Activated effector memory CD4-positive, alpha-beta T cell treated with Interleukin-2 at 50 U/mL for 16 hours (primary cell): ENCODE results near the gene PYHIN1.
A peak's percentile ranks its signal among the peaks of the same experiment; 100 is the strongest.

Experiments
- DNase-seq: peaks from one replicate; pipeline ENCODE4 v3.0.0-alpha.2; 2020

Gene PYHIN1

DNA sequence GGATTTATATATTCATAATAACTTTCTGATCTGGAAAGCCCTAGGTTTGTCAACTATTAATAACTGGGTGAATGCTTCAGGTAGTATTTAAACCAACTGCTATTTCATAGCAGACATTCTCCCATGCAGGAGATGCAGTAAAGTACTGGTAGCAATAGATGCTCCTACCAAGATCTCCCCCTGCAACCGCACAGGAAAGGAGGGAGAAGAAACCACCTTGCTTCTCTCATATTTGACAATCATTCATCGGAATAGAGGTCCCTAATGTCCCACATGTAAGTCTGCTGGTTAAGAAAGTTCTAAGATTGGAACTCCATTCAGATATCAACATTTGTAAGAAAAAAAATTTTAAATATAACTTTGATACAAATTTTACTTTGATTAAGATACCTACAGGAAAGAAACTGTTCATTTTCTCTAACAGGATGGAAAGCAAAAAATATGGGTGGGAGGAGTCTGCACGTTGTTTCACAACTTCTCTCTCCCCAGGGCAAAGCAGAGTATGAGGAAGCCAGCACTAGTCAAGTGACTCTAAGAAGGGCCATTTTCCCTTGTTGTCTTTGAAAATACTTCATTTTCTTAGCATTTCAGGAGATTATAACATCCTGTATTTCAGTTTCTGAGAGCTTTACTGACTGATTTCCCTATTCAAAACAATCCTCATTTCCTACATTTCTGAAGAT lies at the start of gene PYHIN1:
PYHIN1 (plus strand) TSS at position 498 of the 683 bp plus-strand sequence. CDS start 5,359 bp downstream, outside the sequence.
- DNase-seq: no peak

DNA sequence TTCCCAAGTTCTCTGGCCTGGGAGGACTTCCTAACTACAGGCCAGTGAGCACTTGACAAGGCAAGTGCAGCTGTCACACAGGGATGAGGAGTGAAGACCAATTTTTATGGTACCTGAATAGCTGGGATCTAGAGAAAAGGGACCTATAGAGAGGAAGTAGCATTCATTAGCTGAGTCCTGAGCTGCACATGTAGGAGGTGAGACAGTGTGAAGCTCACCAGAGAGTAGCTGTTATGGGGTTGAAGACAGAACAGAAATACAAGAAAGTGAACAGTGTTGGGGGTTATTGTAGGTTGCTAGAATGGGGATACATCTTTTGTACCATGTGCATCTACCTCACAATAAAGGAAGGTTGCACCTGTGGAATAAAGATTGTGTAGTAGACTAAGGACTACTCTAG lies 37.7 kb upstream of the PYHIN1 start:
- DNase-seq: no peak

DNA sequence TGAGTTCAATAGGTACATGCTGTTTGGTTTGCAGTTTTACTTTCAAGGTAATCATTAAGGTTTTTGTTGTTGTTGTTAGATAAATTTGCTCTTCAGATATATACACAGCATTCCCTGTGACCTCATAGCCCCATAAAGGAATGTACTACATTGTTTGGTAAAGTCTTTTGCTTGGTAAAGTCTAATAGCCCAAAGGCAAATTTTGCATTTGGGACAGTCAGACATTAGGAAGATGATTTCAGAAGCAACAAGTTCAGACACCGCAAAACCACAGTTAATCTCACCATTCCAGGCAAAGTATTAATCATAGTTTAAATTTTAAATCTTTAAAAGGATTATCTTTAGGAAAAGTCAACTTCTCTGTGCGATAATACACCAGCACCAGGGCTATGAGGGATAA lies 32.6 kb upstream of the PYHIN1 start:
- no peak for DNase-seq

DNA sequence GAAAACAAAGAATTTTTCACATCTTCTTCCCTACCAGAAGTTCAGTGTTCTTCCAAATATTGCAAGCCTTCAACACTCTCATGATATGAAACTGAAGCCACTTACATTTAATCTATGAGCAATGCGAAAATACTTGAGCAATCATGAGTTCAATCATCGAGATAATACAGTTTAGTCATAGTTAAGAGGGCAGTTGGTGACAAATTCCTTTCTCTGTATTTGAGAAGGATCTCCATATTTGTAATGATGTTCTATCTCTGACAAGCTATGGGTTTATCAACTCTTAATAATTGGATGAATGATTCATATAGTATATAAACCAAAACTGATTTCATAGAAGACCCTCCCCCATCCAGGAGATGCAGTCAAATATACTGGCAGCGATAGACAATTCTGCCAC lies 29.7 kb upstream of the PYHIN1 start:
- no peak for DNase-seq

DNA sequence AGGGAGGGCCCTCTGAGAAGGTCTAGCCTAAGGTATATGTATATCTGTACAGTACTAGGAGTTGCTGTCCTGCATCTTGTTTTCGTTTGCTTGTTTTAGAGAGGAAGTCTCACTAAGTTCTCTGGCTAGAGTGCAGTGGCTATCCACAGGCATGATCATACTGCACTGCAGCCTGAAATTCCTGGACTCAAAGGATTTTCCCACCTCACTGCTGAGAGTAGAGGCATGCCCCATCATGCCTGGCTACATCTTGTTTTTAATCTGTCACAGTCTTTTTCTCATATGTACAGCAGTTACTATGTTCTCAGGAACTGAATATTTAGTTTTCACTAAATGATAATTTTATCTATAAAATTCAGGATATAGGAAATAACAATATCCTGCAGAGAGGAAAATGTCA lies 15.3 kb upstream of the PYHIN1 start:
- DNase-seq: no peak

DNA sequence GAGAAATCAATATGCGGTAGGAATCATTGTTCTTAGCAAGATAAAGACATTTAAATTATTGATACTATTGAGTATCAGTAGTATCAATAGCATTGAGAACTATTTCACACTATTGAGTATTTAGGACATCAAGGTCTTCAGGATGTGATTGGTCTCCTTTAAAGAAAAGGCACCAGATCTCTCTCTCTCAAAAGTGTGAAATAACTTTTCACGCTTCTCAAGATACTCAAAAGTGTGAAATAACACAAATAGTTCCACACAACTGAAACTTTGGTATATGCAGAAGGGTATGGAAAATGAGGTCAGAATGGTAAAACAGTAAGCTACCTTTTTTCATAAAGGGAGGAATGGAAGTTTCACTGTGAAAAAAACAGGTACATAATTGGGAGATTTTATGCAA lies 6.7 kb upstream of the PYHIN1 start:
- DNase-seq: no peak

DNA sequence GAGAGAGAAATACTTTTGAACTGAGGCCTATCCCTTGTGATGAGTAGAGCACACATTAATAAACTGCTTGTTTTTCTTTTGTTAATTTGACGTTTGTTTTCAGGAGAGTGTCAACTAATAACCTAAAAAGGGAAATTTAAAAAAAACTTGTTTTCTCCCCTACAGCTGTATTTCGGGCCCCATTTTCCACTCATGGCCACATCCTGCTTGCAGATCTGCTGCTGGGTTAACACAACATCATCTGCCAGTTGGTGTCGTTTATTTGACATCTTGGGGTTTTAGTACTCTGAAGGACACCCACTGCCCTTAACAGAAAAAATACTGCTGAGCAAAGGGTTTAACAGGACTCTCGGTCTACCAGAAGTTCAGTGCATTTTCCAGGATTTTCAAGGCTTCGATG lies 848 bp upstream of the PYHIN1 start:
- DNase-seq: peak; percentile 30

DNA sequence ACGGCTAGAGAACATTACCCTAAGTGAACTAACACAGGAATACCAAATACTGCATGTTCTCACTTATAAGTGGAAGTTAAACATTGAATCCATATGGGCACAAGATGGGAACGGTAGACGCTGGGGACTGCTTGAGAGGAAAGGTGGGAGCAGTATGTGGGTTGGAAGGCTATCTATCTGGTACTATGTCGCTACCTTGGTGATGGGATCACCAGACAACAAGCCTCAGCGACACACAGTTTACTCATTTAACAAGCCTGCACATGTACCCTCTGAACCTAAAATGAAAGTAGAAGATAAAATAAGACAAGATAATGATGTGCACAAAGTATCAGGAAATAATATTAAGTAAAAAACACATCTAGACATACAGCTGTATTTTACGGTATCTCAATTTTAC lies 819 bp downstream of the PYHIN1 start:
- DNase-seq: no peak

DNA sequence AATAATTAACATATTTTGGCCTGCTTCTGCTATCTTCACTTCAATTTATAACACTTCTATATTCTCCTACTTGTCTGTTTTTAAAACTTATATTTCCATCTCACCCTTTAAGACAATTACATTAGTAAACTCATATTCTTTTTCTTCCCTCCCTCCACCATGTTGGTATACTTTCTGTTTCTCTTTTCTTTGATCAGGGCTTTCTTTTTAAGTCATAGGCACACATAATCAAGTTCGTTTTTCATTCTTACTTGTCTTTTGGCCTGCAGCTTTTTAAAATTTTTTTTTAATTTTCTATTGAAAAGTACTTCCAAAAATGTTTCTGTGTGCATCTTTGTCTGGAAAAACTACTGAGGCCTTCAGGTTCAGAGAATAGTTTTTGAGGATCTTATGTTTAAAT lies 2.3 kb downstream of the PYHIN1 start:
- no peak for DNase-seq

DNA sequence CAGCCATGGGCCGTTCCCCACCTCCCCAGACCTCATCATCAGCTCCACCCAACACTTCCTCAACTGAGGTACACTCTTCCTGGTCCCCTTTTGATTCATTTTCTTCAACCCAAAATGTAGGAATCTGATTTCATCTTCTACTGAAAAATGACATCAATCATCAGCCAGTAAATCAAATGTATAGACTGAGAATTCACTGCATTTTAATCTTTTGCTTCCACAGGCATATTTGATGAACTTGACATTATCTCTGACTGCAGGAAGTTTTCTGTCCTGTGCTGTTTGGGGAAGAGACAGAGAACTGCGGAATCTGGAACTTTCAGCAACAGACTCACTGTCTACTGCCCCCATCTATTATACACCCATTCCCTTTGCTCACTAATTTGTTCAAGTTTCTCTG lies 7.8 kb downstream of the PYHIN1 start:
- DNase-seq: no peak

DNA sequence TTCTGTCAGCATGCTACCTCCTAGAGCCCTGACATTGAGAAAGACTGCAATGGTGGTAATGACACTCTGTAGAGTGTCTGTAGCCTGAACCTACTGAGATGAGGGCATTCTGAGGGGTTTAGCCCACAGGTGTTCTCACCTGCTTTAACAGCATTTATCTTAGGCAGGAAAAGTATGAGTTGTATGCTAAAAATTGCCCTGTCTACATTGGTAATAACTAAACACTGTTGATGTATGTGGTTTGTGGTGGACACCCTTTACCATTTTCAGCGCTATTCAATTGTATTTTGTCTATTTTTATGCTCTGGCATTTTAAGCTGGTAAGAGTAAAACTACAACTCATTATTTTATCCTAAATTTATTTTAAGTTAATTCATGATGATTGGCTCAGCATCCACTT lies 10.0 kb downstream of the PYHIN1 start:
- no peak for DNase-seq

DNA sequence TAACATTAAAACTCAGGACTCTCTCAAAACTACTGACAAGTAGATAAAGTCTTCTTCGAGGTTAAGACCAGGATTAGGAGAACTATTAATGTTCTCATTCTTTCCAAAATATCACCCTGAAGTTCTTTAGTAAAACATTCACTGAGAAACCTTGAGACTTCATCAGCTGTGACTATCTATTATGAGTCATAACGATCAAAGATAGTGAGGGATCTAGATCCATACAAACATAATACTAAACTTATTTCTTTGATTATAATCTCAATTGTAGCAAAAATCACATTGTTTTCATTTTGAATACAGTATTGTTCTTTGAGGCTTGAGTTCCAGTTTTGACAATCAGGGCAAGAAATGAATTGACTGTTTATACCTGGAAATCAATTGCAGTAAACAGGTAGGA lies 11.1 kb downstream of the PYHIN1 start:
- DNase-seq: no peak

DNA sequence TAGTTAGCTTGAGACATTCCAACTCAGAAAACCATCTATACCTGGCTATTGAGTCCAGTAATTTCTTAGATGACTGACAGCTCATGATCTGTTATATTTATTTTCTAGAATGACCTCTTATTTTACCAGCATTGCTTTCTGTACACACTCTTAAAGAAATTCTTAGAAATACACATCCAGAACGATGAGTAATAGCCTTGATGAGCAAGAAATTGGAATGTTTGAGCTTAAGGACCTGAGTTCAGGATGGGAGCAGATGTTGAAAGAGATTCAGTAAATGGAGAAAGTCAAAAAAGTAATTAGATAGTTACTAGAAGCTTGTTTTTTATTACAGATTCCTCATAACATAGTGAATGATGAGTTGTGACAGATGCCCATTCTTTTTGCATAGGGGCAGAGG lies 11.7 kb downstream of the PYHIN1 start:
- DNase-seq: no peak

DNA sequence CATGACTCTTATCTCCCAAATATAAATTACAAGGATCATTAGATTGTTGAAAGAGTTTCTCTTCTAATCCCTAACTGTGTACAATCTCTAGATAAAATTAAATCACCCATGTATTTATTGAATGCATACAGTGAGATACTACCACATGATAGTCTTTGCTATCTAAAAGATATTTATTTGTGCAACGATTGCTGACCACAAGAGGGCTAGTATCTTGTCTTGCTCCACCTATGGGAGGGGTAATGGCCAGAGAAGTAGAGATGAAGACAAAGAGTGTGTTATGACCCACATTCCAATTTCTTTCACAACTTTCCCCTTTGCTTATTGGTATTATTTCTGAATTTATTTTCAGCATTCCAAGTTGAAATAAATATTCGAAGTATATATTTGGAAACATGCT lies 13.7 kb downstream of the PYHIN1 start:
- no peak for DNase-seq

DNA sequence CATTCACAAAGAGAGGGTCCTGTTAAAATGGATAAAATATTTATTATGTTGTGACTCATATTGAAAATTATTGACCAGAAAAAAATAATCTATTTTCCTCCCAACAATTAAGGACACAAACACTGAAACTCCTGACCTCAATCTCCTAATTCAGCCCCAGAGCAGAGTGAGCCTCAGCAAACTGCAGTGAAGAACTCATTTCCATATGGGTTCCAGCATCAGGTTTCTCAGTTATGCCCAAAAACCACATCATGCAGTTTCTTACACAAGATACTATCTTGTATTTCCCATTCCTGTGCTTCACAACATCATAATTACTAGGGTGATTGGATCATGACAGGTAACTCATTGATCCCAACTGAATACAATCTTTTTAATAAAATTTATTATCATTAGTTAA lies 15.4 kb downstream of the PYHIN1 start:
- no peak for DNase-seq

DNA sequence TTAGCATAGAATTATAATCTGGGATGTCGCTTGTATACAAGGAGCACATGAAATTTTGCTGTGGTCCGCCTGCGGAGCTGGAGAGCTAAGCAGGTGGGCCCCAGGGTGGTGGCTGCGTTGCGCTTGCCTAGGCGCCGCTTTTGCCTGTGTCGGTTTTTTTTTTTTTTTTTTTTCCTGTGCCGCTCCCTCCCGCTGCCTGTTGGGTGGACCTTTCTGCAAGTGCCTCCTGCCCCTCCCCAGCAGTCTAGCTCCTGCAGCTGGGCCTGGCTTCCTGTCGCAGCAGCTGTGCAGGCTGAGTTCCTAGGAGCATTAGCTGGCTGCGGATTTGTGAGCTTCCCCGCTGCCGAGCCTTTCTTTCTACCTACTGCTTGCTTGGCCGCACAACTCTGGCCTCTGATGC lies 20.6 kb downstream of the PYHIN1 start:
- DNase-seq: no peak

DNA sequence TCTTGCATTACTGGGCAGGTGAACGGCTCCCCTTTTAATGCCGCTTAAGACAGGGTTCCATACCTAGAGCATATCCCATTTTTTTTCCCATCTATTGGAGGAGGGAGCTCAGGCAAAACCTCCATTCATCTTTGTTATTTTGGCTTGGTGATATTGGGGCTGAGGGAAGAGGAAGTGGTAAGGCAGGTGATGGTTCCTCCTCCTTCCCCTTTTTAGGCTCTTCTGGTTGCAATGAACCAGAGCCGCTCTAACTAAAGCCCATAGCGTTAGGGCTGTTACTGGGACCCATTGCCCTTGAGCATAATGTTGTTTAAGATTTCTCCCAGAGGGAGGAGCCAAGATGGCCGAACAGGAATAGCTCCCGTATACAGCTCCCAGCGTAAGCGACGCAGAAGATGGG lies 21.1 kb downstream of the PYHIN1 start:
- DNase-seq: no peak

DNA sequence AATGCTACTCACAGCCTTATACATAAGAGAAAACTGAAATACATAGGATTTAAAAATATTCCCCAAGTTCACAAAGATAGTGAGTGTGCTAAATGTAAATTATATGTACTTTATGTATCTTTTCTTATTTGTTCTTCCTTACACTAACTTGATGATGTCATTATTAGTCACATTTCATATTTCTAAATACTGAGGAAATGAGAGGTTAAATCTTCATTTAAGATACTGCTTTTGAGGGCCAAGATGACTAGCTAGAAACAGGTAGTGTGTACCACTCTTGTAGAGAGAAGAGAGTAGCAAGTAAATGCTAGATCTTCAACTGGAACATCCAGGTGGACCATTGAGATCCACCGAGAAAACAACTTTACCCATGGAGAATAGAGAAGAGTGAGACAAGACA lies 29.8 kb downstream of the PYHIN1 start:
- no peak for DNase-seq

DNA sequence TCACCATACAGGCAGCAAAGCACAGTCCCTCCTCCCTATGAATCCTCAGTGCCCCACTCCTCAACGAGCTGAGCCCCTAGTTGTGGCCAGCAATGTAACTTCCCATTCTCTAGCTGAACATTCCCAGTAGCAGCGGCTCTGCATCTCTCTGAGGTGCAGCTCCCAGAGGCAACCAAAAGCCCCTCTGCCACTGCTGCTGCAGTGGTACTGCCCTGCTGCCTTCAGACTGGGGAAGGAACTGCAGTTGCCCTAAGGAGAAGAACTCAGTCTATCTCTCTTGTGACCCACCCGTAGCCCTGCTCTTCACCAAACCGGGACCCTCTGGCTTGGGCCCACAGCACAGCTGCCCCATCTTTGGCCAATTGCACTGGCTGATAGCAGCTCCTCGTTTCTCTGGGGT lies 31.6 kb downstream of the PYHIN1 start:
- no peak for DNase-seq

DNA sequence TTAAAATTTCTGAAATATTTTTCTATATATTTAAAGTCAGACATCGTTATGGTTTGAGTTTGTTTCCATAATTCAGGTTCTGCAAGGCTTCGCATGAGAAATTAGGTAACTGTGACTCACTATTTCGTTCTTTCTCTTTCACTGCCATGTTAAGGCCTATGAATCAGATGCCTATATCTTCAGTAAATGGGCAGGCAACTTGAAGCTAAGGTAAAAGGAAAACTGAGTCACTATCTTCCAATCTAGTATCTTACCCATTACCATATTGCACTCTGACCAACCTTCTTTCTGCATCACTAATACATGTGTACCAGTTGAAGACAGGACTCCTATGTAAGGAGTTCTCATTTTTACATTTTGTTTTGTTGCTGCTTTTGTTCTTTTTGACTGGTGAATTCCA lies 37.8 kb downstream of the PYHIN1 start:
- DNase-seq: no peak

DNA sequence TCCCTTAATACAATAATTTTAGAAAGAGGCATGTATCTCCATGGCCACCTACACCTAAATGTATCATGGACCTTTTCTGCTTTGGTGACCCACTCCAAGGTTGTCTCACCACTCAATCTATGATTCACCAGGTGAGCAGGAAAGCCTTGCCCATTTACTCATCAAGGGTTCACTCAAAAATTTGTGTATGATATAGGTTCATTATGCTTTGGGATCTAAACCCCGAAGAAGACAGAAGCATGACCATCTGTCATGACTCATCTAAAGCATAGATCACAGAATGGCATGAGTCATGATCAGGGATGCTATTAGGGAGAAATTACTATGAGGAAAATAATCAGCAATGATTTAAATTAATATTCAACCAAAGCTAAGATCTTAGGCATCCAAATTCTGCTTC lies 38.5 kb downstream of the PYHIN1 start:
- no peak for DNase-seq

DNA sequence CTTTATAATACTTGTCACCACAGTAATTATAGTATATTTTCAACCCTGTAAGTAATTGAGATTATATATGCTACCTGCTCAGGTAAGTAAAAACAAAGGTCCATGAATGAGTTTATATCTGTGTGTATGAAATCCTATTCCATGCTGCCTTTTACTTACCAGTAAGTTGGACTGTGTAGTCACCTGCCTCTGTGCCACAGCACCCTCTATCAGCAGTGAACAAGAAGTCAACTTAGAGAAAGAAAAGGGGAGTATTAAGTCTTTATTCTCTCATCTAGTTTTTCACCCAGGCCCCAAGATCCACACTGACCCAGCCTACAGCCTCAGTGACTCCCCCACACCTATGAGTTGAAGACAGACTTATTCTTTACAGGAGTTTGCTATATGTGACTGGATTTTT lies 41.5 kb downstream of the PYHIN1 start:
- no peak for DNase-seq

DNA sequence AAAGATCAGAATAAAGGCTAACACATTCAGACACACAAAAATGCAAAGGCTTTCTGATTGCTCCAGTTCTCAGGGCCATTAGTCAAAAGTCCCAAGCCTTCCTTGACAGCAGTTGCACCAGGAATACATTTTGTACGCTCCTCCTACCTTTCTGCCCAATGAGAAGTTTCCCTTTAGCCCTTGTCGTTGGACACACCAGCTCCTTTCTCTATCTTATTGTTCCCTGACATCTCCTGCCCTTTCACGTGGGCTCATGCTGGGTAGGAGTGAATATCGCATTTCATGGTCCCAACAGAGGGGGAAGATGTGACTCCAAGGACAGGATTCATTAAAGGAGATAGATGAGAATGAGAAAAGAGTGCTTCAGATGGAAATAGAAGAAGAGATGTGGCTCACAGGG lies 44.9 kb downstream of the PYHIN1 start:
- DNase-seq: no peak

DNA sequence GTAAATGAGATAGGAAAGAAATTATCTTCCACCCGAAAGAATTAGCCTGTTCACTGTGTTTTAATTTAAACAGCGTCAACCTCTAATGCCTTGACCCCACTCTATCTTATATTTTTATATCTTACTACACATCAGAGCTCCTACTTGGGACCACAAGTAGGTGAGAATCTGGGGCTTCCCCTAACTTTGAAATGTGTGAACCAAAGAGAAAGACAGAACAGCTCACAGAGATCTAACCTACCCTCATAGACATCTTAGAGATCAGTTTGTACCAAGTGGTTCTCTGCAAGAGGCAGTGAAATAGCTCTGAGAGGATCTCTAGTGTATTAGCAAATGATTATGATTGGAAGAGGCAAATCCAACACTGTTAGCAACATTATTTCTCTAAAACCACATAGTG lies 47.4 kb downstream of the PYHIN1 start:
- no peak for DNase-seq

DNA sequence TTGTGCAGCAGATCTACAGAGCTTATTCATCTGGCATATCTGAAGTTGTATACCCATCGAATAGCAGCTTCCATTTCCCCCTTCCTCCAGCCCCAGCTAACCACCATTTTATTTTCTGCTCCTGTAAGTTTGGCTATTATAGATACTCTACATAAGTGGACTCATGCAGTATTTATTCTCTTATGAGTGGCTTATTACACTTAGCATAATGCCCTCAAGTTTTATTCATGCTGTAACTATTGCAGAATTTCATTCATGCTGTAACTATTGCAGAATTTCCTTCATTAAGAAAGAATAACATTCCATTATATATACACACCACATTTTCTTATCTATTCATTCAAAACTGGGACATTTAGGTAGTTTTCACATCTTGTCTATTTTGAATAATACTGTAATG lies 47.9 kb downstream of the PYHIN1 start:
- no peak for DNase-seq

DNA sequence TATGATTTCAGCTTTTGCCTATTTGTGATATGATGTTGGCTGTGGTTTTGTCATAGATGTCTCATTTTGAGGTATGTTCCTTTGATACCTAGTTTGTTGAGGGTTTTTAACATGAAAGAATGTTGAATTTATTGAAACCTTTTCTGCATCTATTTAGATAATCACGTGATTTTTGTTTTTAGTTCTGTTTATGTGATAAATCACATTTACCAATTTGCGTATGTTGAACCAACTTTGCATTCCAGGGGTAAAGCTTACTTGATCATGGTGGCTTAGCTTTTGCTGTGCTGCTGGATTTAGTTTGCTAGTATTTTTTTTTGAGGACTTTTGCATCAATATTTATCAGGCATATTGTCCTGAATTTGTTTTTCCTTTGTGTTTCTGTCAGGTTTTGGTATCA lies 51.9 kb downstream of the PYHIN1 start:
- DNase-seq: no peak
